Measurements from ENCODE around the gene TTBK2.
"Not testable (repeated sequence)": the region's sequence is repeated elsewhere in the genome, so short reads cannot be mapped to it uniquely, and the experiment has no call there.

GRCh38 chr15:42764154-42764731 lies 156.3 kb downstream of the TTBK2 start:
- not testable (repeated sequence) for TF ChIP-seq POLR2A (IDR thresholded peaks at IDR 0.05; ENCODE audit: borderline replicate concordance, extremely low read depth, insufficient read depth, insufficient read length); CTCF (IDR thresholded peaks at IDR 0.05 in 2 of 3, conservative IDR thresholded peaks at IDR 0.05 in 1 of 3; ENCODE audit: borderline replicate concordance in 1 of 3, insufficient read depth in 1 of 3, low read depth in 2 of 3, low read length in 2 of 3); EZH2 (IDR thresholded peaks at IDR 0.05)
